ENCODE measurements around the gene TRIM28.

GRCh38 chr19:58515259-58515658, 28.6 kb upstream of the TRIM28 start:
- TF ChIP-seq, protein P1, sequence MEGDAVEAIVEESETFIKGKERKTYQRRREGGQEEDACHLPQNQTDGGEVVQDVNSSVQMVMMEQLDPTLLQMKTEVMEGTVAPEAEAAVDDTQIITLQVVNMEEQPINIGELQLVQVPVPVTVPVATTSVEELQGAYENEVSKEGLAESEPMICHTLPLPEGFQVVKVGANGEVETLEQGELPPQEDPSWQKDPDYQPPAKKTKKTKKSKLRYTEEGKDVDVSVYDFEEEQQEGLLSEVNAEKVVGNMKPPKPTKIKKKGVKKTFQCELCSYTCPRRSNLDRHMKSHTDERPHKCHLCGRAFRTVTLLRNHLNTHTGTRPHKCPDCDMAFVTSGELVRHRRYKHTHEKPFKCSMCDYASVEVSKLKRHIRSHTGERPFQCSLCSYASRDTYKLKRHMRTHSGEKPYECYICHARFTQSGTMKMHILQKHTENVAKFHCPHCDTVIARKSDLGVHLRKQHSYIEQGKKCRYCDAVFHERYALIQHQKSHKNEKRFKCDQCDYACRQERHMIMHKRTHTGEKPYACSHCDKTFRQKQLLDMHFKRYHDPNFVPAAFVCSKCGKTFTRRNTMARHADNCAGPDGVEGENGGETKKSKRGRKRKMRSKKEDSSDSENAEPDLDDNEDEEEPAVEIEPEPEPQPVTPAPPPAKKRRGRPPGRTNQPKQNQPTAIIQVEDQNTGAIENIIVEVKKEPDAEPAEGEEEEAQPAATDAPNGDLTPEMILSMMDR (IDR thresholded peaks at IDR 0.05): no peak
- TF ChIP-seq POLR2AphosphoS5 (IDR thresholded peaks at IDR 0.05; ENCODE audit: insufficient read depth in 1 of 2, low read depth in 1 of 2): no peak
